Activated CD4-positive, alpha-beta T cell treated with anti-CD3 and anti-CD28 coated beads for 48 hours (primary cell): Measurements from ENCODE around the gene CAMKK1.
A peak's percentile ranks its signal among the peaks of the same experiment; 100 is the strongest.

Experiments
- DNase-seq: peaks from one replicate; pipeline ENCODE4 v3.0.0-alpha.2; 2020

CAMKK1 gene

GRCh38 chr17:3917391-3917931, 24.6 kb upstream of the CAMKK1 start:
- no peak for DNase-seq

- no peak for DNase-seq
These were observed 24.0 kb upstream of the CAMKK1 start for GRCh38 chr17:3916825-3917224.

GRCh38 chr17:3915995-3916696, 23.3 kb upstream of the CAMKK1 start, which contains the start of gene P2RX1:
Gene P2RX1, minus strand, starts transcription at chr17:3916465. Its CDS starts 240 bp downstream, at chr17:3916225.
- peak; percentile 53 for DNase-seq

- DNase-seq: no peak
These were observed 22.7 kb upstream of the CAMKK1 start for GRCh38 chr17:3915581-3915994.

GRCh38 chr17:3914312-3914670, 21.4 kb upstream of the CAMKK1 start:
- no peak for DNase-seq

- peak; percentile 89 for DNase-seq
These were observed 20.9 kb upstream of the CAMKK1 start for GRCh38 chr17:3913531-3914311.

GRCh38 chr17:3912827-3913226, 20.0 kb upstream of the CAMKK1 start:
- no peak for DNase-seq

GRCh38 chr17:3911271-3912053, 18.6 kb upstream of the CAMKK1 start:
- DNase-seq: peak; percentile 86

- DNase-seq: no peak
These were observed 17.8 kb upstream of the CAMKK1 start for GRCh38 chr17:3910420-3911270.

GRCh38 chr17:3909257-3909656, 16.4 kb upstream of the CAMKK1 start:
- DNase-seq: no peak

GRCh38 chr17:3907483-3908216, 14.8 kb upstream of the CAMKK1 start:
- no peak for DNase-seq

GRCh38 chr17:3906881-3907280, 14.0 kb upstream of the CAMKK1 start:
- DNase-seq: no peak

GRCh38 chr17:3905017-3905520, 12.2 kb upstream of the CAMKK1 start:
- DNase-seq: no peak

GRCh38 chr17:3904501-3904900, 11.6 kb upstream of the CAMKK1 start:
- no peak for DNase-seq

- no peak for DNase-seq
These were observed 11.0 kb upstream of the CAMKK1 start for GRCh38 chr17:3903881-3904290.

- DNase-seq: no peak
These were observed 10.4 kb upstream of the CAMKK1 start for GRCh38 chr17:3903051-3903825.

- no peak for DNase-seq
These were observed 7.8 kb upstream of the CAMKK1 start for GRCh38 chr17:3900646-3901045.

- no peak for DNase-seq
These were observed 4.9 kb upstream of the CAMKK1 start for GRCh38 chr17:3897731-3898130.

GRCh38 chr17:3896968-3897235, 4.0 kb upstream of the CAMKK1 start:
- DNase-seq: no peak

GRCh38 chr17:3896108-3896967, 3.5 kb upstream of the CAMKK1 start:
- no peak for DNase-seq
